ENCODE data around the gene TMEM33. TPM values are rescaled to one million over a fixed set of nuclear protein-coding genes. Genes with fewer than 3 reads are reported as not detected.

Gene TMEM33
- polyA plus RNA-seq, 3 donors, result 21.7 to 61.6 (median 60.7) TPM

DNA sequence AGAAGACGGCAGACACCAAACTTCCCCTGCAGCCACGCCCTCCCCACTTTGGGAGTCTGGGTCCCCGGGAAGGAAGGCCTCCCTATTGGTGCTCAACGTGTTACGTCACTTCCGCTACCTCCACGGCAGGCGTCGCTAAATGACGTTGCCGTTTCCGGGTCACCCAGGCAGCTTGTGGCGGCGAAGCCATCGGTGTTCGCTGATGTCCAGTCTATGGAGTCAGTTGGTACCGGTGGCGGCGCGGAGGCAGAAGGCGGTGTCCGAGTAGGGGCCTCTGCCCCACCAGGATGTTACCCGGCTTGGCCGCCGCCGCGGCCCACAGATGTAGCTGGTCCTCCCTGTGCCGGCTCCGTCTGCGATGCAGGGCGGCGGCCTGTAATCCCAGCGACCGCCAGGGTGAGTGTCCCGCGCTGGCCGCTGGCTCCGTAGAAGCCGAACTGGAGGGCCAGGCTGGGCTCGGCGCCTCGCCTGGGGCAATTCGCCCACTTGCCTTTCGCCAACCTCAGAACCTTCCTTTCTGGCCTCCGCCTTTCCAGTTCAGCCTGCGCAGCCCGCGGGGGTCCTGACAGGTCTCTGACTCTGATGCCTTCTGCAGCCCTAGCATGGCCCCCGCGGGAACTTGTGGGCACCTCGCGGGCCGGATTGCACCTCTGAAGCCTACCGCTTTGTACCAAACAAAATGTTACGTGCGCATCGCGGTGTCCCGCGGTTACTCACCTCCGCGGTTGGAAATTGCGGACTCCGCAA lies 55.3 kb downstream of the TMEM33 start, which contains the start of gene SLC30A9:
TSS of gene SLC30A9 (plus strand) at position 166 of the 747 bp plus-strand sequence. CDS start at position 288, 122 bp downstream.
- Mint-ChIP-seq H3K4me3 (peak within 1 kb of the TSS; percentile 82 to 94), H3K27ac (peak within 1 kb of the TSS; percentile 90 to 99 (median 94)), H3K4me1 (peaks cover 22% of the 10 kb centered on the region), H3K36me3 (no peaks in the 10 kb centered on the region), H3K9me3 (no peaks in the 10 kb centered on the region), H3K27me3 (ENCODE audit: low read depth in 3 of 3) (no peaks in the 10 kb centered on the region)
- Histone ChIP-seq H3K79me2 (ENCODE audit: insufficient read depth, low read length) (peaks cover 32% of the 10 kb centered on the region), H3K27me3 (ENCODE audit: control insufficient read depth in 2 of 2, insufficient read depth in 2 of 2, low read length in 2 of 2) (no peaks in the 10 kb centered on the region), H3K9ac (ENCODE audit: insufficient read depth, low read length, poor library complexity, severe bottlenecking) (peak within 1 kb of the TSS; percentile 87), H3K9me3 (replicated peaks in 1 of 2; ENCODE audit: control insufficient read depth in 1 of 2, insufficient read depth in 1 of 2, low read length in 2 of 2) (no peaks in the 10 kb centered on the region), H2AFZ (ENCODE audit: insufficient read depth, low read depth, low read length, poor library complexity, severe bottlenecking) (peak within 1 kb of the TSS; percentile 95), H3K4me2 (replicated peaks; ENCODE audit: extremely low read depth, low read length, poor library complexity, severe bottlenecking) (peak within 1 kb of the TSS; percentile 84), H3K27ac (ENCODE audit: low read depth in 1 of 2, low read length in 2 of 2) (peak within 1 kb of the TSS; percentile 74 to 90), H3K4me1 (ENCODE audit: control insufficient read depth in 1 of 2, insufficient read depth in 2 of 2, low read length in 2 of 2) (peaks cover 16 to 17% of the 10 kb centered on the region in 2 donors), H4K20me1 (ENCODE audit: insufficient read depth, low read length) (no peaks in the 10 kb centered on the region), H3K36me3 (replicated peaks in 1 of 2; ENCODE audit: control insufficient read depth in 1 of 2, insufficient read depth in 2 of 2, low read length in 2 of 2) (no peaks in the 10 kb centered on the region), H3K4me3 (replicated peaks in 1 of 3; ENCODE audit: low read depth in 2 of 3, low read length in 3 of 3) (peak within 1 kb of the TSS; percentile 58 to 93 (median 85))
- DNase-seq, result peak; percentile 96 to 98 (median 97)
- WGBS (ENCODE audit: insufficient coverage), result under 1% methylated on average over 63 of the region's 64 CpGs
- intact Hi-C loops (cut with micrococcal nuclease), result loop anchor here (5.0 to 10.0 kb wide), 2 partner anchors 53 to 56 kb away; partner anchors contain the start of gene TMEM33 (in 2 of the 2)
- TF ChIP-seq, protein P1, sequence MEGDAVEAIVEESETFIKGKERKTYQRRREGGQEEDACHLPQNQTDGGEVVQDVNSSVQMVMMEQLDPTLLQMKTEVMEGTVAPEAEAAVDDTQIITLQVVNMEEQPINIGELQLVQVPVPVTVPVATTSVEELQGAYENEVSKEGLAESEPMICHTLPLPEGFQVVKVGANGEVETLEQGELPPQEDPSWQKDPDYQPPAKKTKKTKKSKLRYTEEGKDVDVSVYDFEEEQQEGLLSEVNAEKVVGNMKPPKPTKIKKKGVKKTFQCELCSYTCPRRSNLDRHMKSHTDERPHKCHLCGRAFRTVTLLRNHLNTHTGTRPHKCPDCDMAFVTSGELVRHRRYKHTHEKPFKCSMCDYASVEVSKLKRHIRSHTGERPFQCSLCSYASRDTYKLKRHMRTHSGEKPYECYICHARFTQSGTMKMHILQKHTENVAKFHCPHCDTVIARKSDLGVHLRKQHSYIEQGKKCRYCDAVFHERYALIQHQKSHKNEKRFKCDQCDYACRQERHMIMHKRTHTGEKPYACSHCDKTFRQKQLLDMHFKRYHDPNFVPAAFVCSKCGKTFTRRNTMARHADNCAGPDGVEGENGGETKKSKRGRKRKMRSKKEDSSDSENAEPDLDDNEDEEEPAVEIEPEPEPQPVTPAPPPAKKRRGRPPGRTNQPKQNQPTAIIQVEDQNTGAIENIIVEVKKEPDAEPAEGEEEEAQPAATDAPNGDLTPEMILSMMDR (IDR thresholded peaks at IDR 0.05), result peak; percentile 41

DNA sequence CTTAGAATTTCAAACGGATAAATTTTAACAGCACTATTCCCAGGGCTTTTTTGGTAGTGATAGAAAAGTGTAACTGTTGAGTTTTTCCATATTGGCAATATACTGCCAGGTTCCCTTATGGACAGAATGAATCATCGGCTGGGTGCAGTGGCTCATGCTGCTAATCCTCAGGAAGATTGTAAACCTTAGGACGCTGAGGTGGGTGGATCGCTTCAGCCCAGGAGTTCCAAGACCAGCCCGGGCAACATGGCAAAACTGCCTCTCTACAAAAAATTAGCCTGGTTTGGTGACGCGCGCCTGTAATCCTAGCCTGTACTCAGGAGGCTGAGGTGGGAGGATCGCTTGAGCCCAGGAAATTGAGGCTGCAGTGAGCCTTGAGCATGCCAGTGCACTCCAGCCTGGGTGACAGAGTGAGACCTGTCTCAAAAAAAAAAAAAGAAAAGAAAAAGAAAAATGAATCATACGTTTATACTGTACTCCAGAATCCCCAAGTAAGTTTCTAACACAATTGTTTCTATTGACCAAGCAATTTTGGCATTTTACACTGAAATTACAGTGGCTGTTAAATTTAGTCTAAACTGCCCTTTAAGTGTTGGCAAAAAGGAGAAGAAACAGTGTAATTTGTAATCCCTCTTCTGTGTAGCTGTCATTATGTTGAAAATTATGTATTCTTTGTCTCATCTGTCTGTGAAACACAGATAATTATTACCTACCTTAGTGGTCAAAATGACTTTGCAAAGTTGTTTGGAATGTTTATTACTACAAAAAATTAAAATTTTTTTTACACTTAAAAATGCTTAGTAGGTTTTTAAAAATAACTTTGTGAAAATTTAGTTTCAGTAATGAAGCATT lies 56.9 kb downstream of the TMEM33 start:
- H3K9ac ChIP-seq (ENCODE audit: insufficient read depth, low read length, poor library complexity, severe bottlenecking), result no peak overlapping the region
- TF ChIP-seq, protein P1 (IDR thresholded peaks at IDR 0.05), result no peak
- H3K79me2 ChIP-seq (ENCODE audit: insufficient read depth, low read length), result peaks cover 38% of the 10 kb centered on the region
- H3K27me3 Mint-ChIP-seq (ENCODE audit: low read depth in 3 of 3), result no peaks in the 10 kb centered on the region
- no peak for DNase-seq
- no peaks in the 10 kb centered on the region for H3K36me3 Mint-ChIP-seq
- peaks cover 1% of the 10 kb centered on the region for H4K20me1 ChIP-seq (ENCODE audit: insufficient read depth, low read length)
- H3K4me3 Mint-ChIP-seq, result no peak overlapping the region
- H3K27ac Mint-ChIP-seq, result peak overlapping the region in 1 of 7 donors; percentile 35
- H3K9me3 Mint-ChIP-seq, result no peaks in the 10 kb centered on the region
- H3K4me2 ChIP-seq (replicated peaks; ENCODE audit: extremely low read depth, low read length, poor library complexity, severe bottlenecking), result no peak overlapping the region
- no peaks in the 10 kb centered on the region for H3K36me3 ChIP-seq (replicated peaks in 1 of 2; ENCODE audit: control insufficient read depth in 1 of 2, insufficient read depth in 2 of 2, low read length in 2 of 2)
- no peaks in the 10 kb centered on the region for H3K9me3 ChIP-seq (replicated peaks in 1 of 2; ENCODE audit: control insufficient read depth in 1 of 2, insufficient read depth in 1 of 2, low read length in 2 of 2)
- H3K4me1 Mint-ChIP-seq, result peaks cover 22% of the 10 kb centered on the region
- peaks cover 16 to 17% of the 10 kb centered on the region in 2 donors for H3K4me1 ChIP-seq (ENCODE audit: control insufficient read depth in 1 of 2, insufficient read depth in 2 of 2, low read length in 2 of 2)
- H3K27ac ChIP-seq (ENCODE audit: low read depth in 1 of 2, low read length in 2 of 2), result no peak overlapping the region
- no peaks in the 10 kb centered on the region for H3K27me3 ChIP-seq (ENCODE audit: control insufficient read depth in 2 of 2, insufficient read depth in 2 of 2, low read length in 2 of 2)
- intact Hi-C loops (cut with micrococcal nuclease), result loop anchor here (5.0 to 10.0 kb wide), 2 partner anchors 55 to 57 kb away; partner anchors contain the start of gene TMEM33 (in 2 of the 2)
- WGBS (ENCODE audit: insufficient coverage), result 100% methylated on average over 7 of the region's 10 CpGs
- no peak overlapping the region for H2AFZ ChIP-seq (ENCODE audit: insufficient read depth, low read depth, low read length, poor library complexity, severe bottlenecking)
- no peak overlapping the region for H3K4me3 ChIP-seq (replicated peaks in 1 of 3; ENCODE audit: low read depth in 2 of 3, low read length in 3 of 3)
